DOHH2 (cell line): ENCODE data around the gene FSTL4.

Experiments
- CTCF ChIP-seq: fragments of 200-600 bp; sonication (generic); IDR thresholded peaks from one replicate; pipeline ENCODE4 v1.5.1; 2014; ENCODE audit warnings: antibody characterized with exemption, mild to moderate bottlenecking, low read depth, low read length; ENCODE audit not compliant: poor library complexity, severe bottlenecking
- EZH2phosphoT487 ChIP-seq: fragments of 200-600 bp; sonication (generic); IDR thresholded peaks from 2 replicates; pipeline ENCODE4 v1.6.1; 2017; ENCODE audit warnings: borderline replicate concordance, mild to moderate bottlenecking, antibody characterized with exemption, low read length, moderate library complexity, mixed read lengths

DNA sequence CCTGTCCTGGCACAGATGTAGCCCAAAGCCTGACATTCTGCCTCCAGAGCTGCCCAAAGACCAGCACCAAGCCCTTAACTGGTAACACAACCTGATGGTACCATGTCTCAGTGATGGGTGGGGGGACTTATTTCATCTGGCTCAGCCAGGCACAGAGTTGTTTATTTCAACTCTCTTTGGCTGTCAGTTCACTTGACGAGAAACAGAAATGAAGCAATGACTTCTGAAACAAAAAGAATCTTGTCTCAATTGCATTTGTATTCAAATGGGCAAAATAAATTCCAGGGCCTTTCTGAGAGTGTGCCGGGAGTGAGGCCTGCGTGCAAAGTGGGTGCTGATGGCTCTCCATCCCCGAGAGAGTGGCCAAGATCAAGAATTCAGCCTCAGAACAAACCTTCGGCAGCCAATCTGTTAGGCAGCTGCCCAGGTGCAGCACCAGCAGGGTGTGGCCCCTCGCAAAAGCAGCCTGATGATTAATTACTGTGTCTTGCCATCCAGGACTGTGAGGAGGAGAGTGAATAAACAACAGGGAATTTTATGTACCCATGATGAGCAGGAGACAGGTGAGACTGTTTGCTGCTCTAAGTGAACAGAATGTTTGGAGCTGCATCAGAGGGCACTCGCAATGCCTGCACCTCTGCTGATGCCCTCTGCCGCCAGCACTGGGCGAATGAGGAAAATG, 322.5 kb downstream of the FSTL4 start:
- TF ChIP-seq CTCF (no peak), EZH2phosphoT487 (no peak)
